GM18861 (cell line): Measurements from ENCODE around the gene PLCD1.
"Not testable (repeated sequence)": the region's sequence is repeated elsewhere in the genome, so short reads cannot be mapped to it uniquely, and the experiment has no call there.

Source experiments
- ATAC-seq: cut with Tn5 transposase; IDR thresholded peaks from one replicate; pipeline ENCODE4 v1.9.1; 2021; ENCODE audit not compliant: unreplicated experiment

Gene PLCD1

DNA sequence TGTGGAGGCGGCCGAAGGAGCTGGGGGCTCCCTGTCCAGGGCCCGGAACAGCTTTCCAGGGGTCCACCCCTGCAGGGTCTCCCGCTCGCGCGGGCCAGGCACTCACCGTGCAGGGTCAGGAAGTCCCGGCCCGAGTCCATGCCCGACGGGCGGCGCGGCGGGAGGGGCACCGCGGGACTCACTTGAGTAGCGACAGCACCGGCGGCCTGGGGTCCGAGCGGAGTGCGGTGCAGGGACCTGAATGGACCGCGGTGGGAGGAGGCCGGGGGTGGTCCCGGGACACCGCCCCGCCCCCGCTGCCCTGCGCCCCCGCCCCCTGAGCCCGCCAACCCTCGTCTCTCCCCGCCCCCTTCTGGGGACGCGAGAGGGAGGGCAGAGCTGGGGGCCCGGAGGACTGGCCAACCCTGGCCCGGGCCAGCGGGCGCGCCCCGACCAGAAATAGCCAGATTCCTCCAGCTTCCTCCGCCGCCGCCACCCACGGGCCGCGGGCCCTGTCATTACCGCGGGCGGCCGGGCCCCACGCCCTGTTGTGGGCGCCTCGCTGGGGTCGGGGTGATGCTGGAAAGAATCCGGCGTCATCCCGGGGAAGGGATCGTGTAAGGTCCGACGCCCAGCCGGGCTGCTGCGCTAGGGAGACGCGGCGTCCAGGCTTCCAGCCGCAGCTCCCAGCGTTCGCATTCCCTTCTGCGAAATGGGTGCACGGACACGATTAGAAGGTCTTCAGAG is at the start of gene PLCD1:
Gene PLCD1, minus strand, starts transcription at position 243 of the 726 bp plus-strand sequence. Its CDS starts 103 bp downstream, at position 140.
- no peak for ATAC-seq

DNA sequence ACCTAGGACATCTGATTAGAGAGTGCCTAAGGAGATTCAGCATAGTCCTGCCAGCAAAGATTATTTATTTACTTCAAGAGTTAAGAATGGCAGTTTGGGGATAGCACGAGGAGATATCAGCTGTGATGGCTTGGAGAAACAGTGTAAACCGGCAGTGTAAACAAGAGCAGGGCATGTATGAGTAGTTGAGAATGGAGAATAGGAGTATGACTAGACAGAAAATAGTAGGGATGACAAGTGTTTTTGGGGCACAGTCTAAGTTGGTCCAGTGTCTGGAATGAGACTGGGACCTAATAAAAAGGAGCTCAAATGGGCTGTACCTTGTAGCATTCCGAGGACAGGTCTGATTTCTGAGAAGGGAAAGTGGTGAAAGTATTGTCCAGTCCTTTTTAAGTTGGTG is 47.6 kb upstream of the PLCD1 start:
- not testable (repeated sequence) for ATAC-seq

DNA sequence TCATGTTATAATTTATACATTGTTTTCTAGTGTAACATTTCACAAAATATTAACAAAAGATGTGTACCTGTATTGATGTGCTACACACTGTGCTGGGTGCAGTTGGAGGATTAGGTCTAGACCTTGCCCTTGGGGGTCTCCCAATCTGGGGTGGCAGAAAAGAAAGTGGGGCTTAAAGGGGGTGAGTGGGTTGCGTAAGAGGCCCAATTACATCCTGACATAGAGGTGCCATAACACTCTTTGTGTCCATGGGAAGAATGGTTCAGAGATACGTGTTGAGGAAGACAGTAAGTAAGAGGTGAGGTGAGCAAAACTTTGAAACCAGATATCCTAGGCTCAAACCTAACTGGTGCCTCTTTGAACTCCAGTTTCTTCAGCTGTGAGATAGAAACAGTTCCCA is 40.6 kb upstream of the PLCD1 start:
- ATAC-seq: no peak

DNA sequence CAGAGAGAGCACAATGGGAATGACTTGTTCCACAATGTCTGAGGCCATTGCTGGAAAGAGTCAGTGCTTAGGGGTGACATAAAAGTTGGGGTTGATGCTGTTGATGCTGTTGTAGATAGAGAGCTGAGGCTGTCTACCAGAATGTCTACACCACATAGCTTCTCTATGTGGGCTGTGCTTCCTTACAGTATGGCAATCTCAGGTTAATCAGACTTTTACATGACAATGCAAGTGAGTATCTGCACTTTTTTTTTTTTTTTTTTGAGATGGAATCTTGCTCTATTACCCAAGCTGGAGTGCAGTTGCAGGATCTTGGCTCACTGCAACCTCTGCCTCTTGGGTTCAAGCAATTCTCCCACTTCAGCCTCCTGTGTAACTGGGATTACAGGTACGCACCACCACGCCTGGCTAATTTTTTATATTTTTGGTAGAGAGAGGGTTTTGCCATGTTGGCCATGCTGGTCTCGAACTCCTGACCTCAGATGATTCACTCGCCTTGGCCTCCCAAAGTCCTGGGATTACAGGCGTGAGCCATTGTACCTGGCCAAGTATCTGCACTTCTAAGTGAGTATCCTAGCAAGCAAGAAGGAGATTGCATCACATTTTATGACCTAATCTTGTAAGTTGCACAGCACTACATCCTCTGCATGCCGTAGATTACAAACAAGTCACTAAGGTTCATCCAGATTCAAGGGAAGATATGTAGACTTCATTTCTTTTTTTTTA is 38.2 kb upstream of the PLCD1 start:
- no peak for ATAC-seq

DNA sequence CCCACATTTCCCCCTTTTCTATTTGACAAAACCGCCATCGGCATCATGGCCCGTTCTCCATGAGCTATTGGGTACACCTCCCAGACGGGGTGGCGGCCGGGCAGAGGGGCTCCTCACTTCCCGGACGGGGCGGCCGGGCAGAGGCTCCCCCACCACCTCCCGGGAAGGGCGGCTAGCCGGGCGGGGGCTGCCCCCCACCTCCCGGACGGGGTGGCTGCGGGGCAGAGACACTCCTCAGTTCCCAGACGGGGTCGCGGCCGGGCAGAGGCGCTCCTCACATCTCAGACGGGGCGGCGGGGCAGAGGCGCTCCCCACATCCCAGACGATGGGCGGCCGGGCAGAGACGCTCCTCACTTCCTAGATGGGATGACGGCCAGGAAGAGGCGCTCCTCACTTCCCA is 35.0 kb upstream of the PLCD1 start:
- ATAC-seq: not testable (repeated sequence)

DNA sequence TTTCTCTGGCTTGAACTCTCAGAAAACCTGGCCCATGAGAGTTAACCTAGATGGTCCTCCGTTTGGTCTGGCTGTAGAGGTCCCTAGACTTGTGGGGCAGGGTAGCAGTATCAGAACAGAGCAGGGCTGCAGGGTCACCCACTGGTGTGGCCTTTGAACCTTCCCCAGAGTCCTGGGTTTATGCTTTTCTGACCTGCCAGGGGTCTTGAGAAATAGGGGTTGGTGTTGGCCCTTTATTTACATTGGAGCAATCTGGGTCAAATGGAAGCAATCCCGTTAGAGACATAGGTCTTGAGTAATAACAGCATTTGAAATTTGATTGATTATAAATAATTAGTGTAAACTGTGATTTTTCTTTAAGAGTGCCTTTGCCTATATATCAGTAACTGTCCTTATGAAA is 33.4 kb upstream of the PLCD1 start:
- no peak for ATAC-seq

DNA sequence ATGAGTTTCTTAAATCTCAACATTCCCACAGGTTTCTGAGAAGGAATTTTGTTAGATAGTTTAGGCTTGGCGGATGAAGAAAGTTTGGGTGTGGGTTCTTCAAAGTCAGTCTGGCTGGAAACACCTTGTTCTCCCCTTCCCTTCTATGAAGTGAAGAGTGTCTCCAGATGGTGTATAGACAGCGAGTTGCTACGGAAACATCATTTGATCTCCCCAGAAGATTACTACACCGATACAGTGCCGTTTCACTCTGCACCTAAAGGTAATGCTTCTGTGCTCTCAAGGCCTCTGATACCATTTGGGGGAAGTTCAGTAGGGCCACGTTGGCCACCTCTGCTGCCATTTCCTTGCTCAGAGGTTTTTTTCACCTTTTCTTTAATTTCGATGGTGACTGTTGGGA is 30.1 kb upstream of the PLCD1 start:
- no peak for ATAC-seq

DNA sequence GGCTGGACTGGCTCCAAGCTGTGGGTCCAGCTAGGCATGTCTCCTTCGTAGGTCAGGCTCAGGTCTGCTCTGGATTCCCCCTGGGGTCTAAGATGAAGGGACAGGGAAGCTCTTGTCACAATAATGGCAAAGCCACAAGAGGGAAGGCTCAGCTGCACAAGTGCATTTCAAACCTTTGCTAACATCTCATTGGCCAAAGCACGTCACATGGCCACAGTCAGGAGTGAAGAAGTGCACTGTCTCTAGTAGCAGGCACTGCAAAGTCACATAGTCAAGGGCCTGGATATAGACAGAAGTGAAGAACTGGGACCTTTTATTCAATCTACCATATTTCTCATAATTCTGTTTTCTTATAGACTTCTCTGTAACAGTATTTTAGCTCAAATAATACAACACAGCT is 29.7 kb upstream of the PLCD1 start:
- ATAC-seq: no peak

DNA sequence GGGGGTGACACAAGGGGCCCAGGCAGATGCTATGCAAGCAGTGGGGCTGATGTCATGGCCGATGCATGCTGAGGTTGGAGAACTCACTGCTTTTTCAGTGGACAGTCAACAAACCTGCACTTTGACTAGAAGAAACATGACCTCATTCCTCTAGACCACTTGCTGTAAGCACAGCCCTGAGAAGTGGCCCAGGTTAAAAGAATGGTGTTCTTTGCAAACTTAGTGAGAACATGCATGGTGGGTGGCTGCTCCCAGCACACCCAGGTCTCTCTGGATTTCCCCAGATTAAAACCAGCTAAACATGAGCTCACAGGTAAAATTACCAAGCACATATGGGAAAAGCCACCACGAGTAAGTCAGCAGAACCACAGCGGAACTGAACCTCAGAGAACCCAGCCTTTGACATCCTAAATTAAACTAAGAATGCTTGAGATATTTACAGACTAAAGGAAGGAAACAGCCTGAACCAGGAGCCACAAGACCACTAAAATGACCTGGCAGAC is 25.1 kb upstream of the PLCD1 start:
- no peak for ATAC-seq

DNA sequence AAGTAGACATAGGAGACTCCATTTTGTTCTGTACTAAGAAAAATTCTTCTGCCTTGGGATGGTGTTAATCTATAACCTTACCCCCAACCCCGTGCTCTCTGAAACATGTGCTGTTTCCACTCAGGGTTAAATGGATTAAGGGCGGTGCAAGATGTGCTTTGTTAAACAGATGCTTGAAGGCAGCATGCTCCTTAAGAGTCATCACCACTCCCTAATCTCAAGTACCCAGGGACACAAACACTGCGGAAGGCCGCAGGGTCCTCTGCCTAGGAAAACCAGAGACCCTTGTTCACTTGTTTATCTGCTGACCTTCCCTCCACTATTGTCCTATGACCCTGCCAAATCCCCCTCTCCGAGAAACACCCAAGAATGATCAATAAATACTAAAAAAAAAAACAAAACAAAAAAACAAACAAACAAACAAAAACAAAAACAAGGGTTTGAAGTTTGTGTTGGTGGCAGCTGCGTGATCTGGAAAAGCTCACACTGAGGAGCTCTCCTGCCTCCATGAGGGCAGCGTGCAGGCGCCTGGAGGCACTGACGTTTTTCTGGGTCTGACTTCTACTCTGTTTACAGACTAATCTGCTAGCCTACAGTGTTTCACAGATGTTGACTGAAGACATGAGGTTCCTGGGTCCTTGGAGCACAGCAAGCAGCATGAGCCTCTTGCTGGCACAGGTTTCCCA is 24.5 kb upstream of the PLCD1 start:
- ATAC-seq: not testable (repeated sequence)

DNA sequence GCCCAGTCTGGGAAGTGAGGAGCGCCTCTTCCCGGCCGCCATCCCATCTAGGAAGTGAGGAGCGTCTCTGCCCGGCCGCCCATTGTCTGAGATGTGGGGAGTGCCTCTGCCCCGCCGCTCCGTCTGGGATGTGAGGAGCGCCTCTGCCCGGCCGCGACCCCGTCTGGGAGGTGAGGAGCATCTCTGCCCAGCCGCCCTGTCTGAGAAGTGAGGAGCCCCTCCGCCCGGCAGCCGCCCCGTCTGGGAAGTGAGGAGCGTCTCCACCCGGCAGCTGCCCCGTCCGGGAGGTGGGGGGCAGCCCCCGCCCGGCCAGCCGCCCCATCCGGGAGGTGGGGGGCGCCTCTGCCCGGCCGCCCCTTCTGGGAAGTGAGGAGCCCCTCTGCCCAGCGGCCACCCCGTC is 23.8 kb upstream of the PLCD1 start:
- not testable (repeated sequence) for ATAC-seq

DNA sequence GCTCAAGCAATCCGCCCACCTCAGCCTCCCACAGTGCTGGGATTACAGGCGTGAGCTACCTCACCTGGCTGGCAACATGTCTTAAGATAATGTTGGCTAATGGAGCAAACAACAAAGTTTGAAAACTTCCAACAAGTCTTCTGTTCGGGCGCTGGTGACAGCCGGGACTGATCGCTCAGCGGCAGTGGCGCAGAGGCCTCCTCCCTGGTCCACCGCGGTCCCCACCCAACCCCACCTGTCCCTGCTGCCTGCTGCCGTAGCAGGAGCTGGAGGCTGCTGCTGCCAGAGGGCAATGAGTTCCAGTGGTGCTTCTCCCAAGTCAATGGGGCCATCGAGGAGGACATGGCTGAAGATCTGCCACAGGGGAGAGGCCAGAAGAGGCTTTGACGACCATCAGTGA is 21.7 kb upstream of the PLCD1 start:
- ATAC-seq: no peak

DNA sequence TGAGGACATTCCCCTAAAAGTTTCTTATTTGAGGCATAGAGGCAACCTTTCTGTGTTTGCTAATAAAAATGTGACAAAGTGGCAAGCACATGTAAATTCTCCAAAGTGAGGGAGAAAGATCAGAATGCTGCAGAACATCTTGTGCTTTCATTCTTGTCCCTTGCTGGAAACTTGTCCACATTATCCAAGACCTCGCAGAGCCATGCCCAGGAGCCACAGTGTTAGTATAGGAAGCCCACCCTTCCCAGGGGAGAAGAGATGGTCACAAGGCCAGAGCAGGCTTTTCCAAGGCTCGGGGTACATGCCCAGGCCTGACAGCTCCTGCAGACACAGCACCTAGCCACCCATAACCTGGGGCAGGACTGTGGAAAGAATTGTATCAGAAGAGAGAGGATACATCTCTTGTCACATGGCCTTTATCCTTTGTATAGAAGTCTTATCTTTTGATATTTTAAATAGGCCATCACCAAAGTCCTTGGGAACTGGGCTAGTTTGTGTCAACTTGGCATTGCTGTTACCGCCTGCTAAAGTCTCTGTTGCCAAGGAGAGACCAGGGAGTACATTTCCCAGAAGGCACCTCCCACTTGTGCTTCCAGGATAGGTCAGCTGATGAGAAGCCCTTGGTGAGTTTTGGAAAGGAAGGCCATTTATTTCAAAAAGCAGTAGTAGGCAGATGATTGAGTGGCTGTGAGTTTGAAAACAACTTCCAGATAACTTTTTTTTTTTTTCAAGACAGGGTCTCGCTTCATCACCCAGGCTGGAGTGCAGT is 20.1 kb upstream of the PLCD1 start:
- no peak for ATAC-seq

DNA sequence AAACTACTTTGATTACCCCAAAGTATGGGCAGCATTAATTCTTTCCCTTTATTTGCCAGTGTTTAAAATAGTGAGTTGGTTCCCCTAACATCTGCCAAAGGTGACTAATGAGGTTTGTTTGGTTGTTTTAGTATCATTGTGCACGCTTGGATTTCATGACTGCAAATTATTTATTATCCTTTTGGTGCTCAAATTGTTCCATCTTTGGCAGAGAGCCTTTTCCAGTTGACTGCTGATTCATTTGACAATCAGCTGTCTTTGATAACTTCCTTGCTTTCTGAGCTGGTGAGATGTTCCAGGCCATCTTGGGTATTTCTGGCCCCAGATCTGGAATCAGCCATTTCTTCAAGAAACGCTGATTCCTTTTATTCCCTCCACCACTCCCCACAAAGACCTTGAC is 18.5 kb upstream of the PLCD1 start:
- no peak for ATAC-seq

DNA sequence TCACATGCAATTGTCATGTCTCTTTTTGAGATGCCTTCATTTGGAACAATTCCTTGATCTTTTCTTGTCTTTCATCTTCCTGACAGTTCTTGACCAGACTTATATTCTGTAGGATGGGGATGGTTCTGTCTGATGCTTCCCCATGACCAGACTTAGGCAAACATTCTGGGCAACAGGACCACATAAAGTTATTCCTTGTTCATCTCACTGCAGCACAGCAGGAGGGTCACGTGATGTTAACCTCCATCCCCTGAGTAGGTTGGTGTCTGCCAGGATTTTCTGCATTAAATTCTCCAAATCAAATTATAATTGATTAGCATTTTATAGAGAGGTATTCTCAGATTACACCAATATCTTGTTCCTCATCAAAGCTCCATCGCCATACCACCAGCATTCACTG is 17.4 kb upstream of the PLCD1 start:
- ATAC-seq: no peak

DNA sequence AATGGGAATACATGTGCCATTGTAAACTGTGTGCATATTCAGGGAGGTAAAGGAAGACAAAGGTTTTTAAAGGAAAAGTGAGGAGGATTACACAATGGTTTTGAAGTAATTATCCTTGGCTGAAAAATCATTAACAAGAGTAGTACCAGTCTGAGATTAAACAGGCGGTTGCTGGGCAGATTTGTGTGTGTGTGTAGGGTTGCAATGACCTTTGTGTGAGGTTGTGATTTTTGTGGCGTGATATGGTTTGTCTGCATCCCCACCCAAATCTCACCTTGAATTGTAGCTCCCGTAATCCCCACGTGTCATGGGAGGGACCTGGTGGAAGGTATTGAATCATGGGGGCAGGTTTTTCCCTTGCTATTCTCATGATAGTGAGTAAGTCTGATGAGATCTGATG is 16.6 kb upstream of the PLCD1 start:
- no peak for ATAC-seq

DNA sequence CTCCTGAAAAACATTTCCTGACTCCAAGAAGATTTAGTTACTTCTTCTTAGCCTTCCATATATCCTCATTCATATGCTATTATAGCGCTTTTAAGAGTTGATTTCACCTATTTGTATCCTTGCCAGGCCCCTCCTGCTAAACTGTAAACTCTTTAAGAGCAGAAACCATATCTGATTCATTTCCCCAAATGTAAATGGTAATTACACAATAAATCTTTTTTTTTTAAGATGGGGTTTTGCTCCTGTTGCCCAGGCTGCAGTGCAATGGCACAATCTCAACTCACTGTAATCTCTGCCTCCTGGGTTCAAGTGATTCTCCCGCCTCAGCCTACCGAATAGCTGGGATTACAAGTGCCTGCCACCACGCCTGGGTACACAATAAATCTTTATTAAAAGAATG is 14.0 kb upstream of the PLCD1 start:
- no peak for ATAC-seq

DNA sequence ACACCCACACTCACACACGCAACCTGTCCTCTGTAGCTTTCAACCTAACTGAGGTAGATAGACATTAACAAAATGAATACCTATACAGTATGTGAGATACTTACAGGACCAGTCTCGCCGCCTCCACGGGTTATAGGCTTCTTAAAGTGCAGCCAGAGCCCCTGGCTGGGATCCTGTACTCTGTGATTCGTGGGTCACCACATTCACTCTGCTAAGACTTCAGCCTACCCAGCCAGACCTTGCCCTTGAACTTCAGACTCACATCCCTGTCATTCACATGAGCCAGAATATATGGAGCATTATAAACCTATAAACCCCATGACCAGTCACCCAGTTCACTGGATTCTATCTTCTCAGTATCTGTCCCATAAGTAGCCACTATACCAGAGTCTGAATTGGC is 11.0 kb upstream of the PLCD1 start:
- no peak for ATAC-seq

DNA sequence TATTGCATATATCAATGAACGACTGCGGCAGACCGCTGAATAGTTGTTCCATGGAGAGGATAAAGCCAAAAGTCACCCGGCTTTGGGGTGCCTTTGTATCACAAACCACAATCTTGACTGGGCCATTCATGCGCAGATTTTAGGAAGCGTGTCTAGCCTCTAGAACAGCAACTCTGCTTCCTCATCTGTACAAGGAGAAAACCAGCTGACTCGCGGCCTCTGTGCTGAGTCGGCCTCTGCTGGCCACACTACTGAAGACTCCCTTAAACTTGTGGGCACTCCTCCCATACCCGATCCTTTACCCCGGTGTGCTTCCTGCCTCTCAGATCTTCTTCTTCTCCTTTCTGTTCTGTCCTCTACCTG is 10.4 kb upstream of the PLCD1 start:
- ATAC-seq: peak; percentile 46

DNA sequence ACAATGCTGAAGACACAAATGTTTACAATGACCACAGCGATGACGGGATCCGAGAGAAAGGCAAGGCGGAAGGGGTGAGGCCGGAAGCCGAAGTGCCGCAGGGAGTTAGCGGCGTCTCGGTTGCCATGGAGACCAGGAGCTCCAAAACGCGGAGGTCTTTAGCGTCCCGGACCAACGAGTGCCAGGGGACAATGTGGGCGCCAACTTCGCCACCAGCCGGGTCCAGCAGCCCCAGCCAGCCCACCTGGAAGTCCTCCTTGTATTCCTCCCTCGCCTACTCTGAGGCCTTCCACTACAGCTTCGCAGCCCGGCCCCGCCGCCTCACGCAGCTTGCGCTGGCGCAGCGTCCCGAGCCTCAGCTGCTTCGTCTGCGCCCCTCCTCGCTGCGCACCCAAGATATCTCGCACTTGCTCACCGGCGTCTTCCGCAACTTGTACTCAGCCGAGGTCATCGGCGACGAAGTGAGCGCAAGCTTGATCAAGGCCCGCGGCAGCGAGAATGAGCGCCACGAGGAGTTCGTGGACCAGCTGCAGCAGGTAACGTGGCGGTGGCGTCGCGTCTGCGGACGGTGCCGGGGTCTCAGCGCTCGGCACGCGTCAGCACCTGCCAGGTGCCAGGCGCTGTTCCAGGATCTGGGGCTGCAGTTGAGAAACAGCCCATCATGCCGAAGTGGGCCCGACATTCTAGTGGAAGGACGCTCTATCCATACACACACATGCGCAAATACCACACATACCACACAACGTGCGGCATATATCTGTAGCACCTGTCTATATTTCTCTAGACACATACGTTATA is 9.9 kb upstream of the PLCD1 start, which contains the start of gene DLEC1:
Gene DLEC1, plus strand, starts transcription at position 108 of the 798 bp plus-strand sequence. Its CDS starts 18 bp downstream, at position 126.
- peak; percentile 69 for ATAC-seq
